ENCODE data around the gene ANAPC13. TPM values are rescaled to one million over a fixed set of nuclear protein-coding genes. Genes with fewer than 3 reads are reported as not detected.

ANAPC13 gene
- total and polyA plus RNA-seq, 2 of the 4 experiments (the other 2 are of a cell fraction): 43.4 to 62.9 TPM

DNA sequence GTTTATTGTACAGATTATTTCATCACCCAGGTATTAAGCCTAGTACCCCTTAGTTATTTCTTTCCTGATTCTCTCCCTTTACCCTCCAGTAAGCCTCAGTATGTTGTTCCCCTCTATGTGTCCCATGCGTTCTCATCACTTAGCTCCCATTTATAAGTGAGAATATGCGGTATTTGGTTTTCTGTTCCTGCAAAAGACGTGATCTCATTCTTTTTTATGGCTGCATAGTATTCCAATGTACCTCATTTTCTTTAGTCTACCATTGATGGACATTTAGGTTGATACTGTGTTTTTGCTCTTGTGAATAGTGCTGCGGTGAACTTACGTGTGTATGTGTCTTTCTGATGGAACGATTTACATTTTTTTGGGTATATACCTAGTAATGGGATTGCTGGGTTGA, 36.8 kb upstream of the ANAPC13 start:
- no TSS peak for BruUV-seq (replicated peaks)
- CTCF ChIA-PET: no interaction called here
- Histone ChIP-seq H3K79me1 (ENCODE audit: low read depth in 1 of 2, low read length in 2 of 2) (peaks cover 20 to 25% of the 10 kb centered on the region in 2 experiments), H3K4ac (ENCODE audit: low read depth, low read length) (no peak overlapping the region), H2AFZ (replicated peaks; ENCODE audit: low read length, poor library complexity) (no peak overlapping the region), H4K8ac (ENCODE audit: low read depth in 2 of 2, low read length in 2 of 2) (no peak overlapping the region), H3K23ac (ENCODE audit: low read depth, low read length) (no peak overlapping the region), H3K4me3 (ENCODE audit: insufficient read depth, low read depth, low read length) (no peak overlapping the region), H3K56ac (ENCODE audit: extremely low read depth, insufficient read depth, low read length) (no peak overlapping the region), H3K27me3 (ENCODE audit: control insufficient read depth, insufficient read depth, low read length) (no peaks in the 10 kb centered on the region), H3K9ac (ENCODE audit: low read depth, low read length) (no peak overlapping the region), H4K20me1 (ENCODE audit: insufficient read depth, low read length) (no peaks in the 10 kb centered on the region; the same call in 1 of the 2 replicates), H2AK5ac (ENCODE audit: low read depth, low read length) (no peak overlapping the region), H3K14ac (replicated peaks; ENCODE audit: low read depth, low read length) (no peak overlapping the region), H2AK9ac (replicated peaks; ENCODE audit: low read depth, low read length, poor library complexity) (no peak overlapping the region), H4K5ac (ENCODE audit: low read depth, low read length) (no peak overlapping the region), H3K4me1 (ENCODE audit: control insufficient read depth, insufficient read depth, low read length) (peaks cover 2% of the 10 kb centered on the region; the same call in 1 of the 2 replicates), H2BK120ac (ENCODE audit: low read depth, low read length) (no peak overlapping the region), H2BK5ac (ENCODE audit: low read depth, low read length, poor library complexity, severe bottlenecking) (no peak overlapping the region), H4K91ac (ENCODE audit: insufficient read depth, low read depth, low read length) (no peak overlapping the region), H3K18ac (ENCODE audit: low read depth, low read length) (no peak overlapping the region), H2BK15ac (ENCODE audit: low read depth, low read length) (no peak overlapping the region), H3K36me3 (ENCODE audit: control insufficient read depth, insufficient read depth, low read length) (no peaks in the 10 kb centered on the region), H3K9me1 (ENCODE audit: insufficient read depth, low read length) (peaks cover 7% of the 10 kb centered on the region; the same call in 1 of the 2 replicates), H3K9me3 (ENCODE audit: control insufficient read depth, insufficient read depth, low read length) (peaks cover 7% of the 10 kb centered on the region; the same call in 1 of the 2 replicates), H3K27ac (ENCODE audit: insufficient read depth, low read length) (no peak overlapping the region), H2BK20ac (ENCODE audit: low read depth, low read length) (no peak overlapping the region), H3K4me2 (ENCODE audit: low read depth, low read length) (no peak overlapping the region)
- POLR2A ChIA-PET (ENCODE audit: unreplicated experiment): no interaction called here
- in situ Hi-C loops (cut with MboI; ENCODE audit: low sequenced_read_pairs): no loop called here
- TF ChIP-seq CHD1 (IDR thresholded peaks at IDR 0.05; ENCODE audit: low read depth, low read length): no peak
- no peak for TF ChIP-seq SMC3 (IDR thresholded peaks at IDR 0.05; ENCODE audit: low read depth, low read length)
- no peak for TF ChIP-seq MAZ (IDR thresholded peaks at IDR 0.05; ENCODE audit: borderline replicate concordance, low read depth, low read length)
- TF ChIP-seq, protein P1, sequence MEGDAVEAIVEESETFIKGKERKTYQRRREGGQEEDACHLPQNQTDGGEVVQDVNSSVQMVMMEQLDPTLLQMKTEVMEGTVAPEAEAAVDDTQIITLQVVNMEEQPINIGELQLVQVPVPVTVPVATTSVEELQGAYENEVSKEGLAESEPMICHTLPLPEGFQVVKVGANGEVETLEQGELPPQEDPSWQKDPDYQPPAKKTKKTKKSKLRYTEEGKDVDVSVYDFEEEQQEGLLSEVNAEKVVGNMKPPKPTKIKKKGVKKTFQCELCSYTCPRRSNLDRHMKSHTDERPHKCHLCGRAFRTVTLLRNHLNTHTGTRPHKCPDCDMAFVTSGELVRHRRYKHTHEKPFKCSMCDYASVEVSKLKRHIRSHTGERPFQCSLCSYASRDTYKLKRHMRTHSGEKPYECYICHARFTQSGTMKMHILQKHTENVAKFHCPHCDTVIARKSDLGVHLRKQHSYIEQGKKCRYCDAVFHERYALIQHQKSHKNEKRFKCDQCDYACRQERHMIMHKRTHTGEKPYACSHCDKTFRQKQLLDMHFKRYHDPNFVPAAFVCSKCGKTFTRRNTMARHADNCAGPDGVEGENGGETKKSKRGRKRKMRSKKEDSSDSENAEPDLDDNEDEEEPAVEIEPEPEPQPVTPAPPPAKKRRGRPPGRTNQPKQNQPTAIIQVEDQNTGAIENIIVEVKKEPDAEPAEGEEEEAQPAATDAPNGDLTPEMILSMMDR (conservative IDR thresholded peaks at IDR 0.05; ENCODE audit: low read depth, low read length): no peak
- TF ChIP-seq MAFK (IDR thresholded peaks at IDR 0.05; ENCODE audit: low read depth, low read length): no peak
- TF ChIP-seq RCOR1 (IDR thresholded peaks at IDR 0.05; ENCODE audit: insufficient replicate concordance, low read length): no peak
- no peak for TF ChIP-seq BHLHE40 (IDR thresholded peaks at IDR 0.05; ENCODE audit: low read depth, low read length)
- TF ChIP-seq, protein P2, sequence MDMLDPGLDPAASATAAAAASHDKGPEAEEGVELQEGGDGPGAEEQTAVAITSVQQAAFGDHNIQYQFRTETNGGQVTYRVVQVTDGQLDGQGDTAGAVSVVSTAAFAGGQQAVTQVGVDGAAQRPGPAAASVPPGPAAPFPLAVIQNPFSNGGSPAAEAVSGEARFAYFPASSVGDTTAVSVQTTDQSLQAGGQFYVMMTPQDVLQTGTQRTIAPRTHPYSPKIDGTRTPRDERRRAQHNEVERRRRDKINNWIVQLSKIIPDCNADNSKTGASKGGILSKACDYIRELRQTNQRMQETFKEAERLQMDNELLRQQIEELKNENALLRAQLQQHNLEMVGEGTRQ (IDR thresholded peaks at IDR 0.05; ENCODE audit: low read depth, low read length): no peak
- TF ChIP-seq, protein P3, sequence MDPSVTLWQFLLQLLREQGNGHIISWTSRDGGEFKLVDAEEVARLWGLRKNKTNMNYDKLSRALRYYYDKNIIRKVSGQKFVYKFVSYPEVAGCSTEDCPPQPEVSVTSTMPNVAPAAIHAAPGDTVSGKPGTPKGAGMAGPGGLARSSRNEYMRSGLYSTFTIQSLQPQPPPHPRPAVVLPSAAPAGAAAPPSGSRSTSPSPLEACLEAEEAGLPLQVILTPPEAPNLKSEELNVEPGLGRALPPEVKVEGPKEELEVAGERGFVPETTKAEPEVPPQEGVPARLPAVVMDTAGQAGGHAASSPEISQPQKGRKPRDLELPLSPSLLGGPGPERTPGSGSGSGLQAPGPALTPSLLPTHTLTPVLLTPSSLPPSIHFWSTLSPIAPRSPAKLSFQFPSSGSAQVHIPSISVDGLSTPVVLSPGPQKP (IDR thresholded peaks at IDR 0.05; ENCODE audit: borderline replicate concordance, low read depth, low read length): no peak
- no peak for TF ChIP-seq NFE2L2 (IDR thresholded peaks at IDR 0.05; ENCODE audit: low read depth, low read length)
- TF ChIP-seq RFX5 (IDR thresholded peaks at IDR 0.05; ENCODE audit: low read depth, low read length): no peak
- intact Hi-C loops (cut with micrococcal nuclease): no loop called here
- DNase-seq: no peak
- WGBS, 2 experiments (ENCODE audit: extremely low coverage in 2 of 2, insufficient read length in 1 of 2): no CpG with 5 or more reads among the region's 6 CpGs
- dilution Hi-C loops (cut with HindIII; ENCODE audit: low sequenced_read_pairs, unreplicated experiment): no loop called here
- no peak for ATAC-seq (ENCODE audit: low read depth)

All from IMR-90 (cell line).